ENCODE results near the gene FAM153A. TPM values are rescaled to one million over a fixed set of nuclear protein-coding genes. Genes with fewer than 3 reads are reported as not detected.
"Not testable (repeated sequence)": the region's sequence is repeated elsewhere in the genome, so short reads cannot be mapped to it uniquely, and the experiment has no call there.

Gene FAM153A
- total and polyA plus RNA-seq, 9 of the 15 experiments (the other 6 are each of a cell fraction or from before 2014, with no cell fraction given), result 0.01 to 0.21 (median 0.13) TPM; not detected in 6

DNA sequence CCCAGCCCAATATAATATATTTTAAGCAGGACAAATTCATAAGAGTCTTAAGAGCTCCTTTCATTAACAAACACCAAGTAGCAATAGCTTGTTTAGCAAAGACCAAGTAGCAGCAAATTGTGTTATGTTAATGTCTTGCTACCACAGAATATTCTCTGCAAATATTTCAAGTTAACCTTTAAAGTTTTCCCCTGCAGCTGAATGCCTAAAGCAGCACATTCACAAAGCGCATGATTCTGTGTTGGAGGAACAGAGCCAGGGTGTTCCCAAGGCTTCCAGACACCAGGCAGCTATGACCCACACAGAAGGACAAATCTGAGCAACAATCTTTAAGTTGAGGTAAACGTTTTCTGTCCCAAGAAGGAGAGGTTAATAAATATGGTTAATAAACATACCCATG, 42.1 kb upstream of the FAM153A start:
- CTCF ChIA-PET (ENCODE audit: low intra/inter-chr PET ratio); DNase-seq (ENCODE audit: extremely low read depth in 1 of 4, low spot score in 3 of 4); BruUV-seq (replicated peaks); H4K20me1 ChIP-seq (replicated peaks; ENCODE audit: control insufficient read depth, insufficient read depth, low read length); H3K9me3 ChIP-seq (replicated peaks; ENCODE audit: control insufficient read depth, insufficient read depth, low read depth, low read length); H3K4me2 ChIP-seq (ENCODE audit: insufficient read depth, low read length); H3K4me3 ChIP-seq; intact Hi-C loops (cut with micrococcal nuclease); H3K27ac ChIP-seq (ENCODE audit: extremely low read depth, low read depth, low read length); in situ Hi-C loops (cut with MboI); H3K36me3 ChIP-seq (ENCODE audit: control insufficient read depth, insufficient read depth, low read length); H2AFZ ChIP-seq (ENCODE audit: low read depth, low read length); H3K9ac ChIP-seq (ENCODE audit: insufficient read depth in 1 of 2, low read depth in 2 of 2, low read length in 2 of 2); POLR2A ChIA-PET; H3K4me1 ChIP-seq (replicated peaks in 1 of 2; ENCODE audit: control insufficient read depth in 2 of 2, insufficient read depth in 2 of 2, low read length in 2 of 2); H3K27me3 ChIP-seq (ENCODE audit: control insufficient read depth in 2 of 2, insufficient read depth in 2 of 2, low read length in 2 of 2); ATAC-seq; H3K9me1 ChIP-seq (ENCODE audit: control insufficient read depth, insufficient read depth, low read length); H3K79me2 ChIP-seq (ENCODE audit: control insufficient read depth, insufficient read depth, low read length); FAIRE-seq: not testable (repeated sequence)
- no CpG with 5 or more reads among the region's 2 CpGs for WGBS (ENCODE audit: insufficient coverage, low coverage, missing lambda C conversion rate)

DNA sequence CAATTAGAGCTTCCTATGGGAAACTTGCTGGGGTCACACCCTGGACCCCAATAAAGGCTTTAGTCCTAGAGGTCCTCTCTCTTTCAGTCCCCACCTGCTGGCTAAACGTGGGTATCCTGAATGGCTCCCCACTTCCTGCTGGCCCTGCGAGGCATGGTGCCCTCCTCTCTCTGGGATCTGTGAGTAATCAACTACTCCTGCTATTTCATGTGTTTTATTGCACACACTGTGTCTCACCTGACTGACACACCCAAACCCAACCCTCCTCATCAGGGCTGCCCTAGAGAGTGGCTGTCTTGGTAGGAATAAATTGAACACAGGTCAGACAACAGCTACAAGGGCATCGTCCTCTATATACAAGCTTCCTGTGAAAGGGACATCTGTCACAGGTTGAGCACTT, 39.8 kb upstream of the FAM153A start:
- ATAC-seq; H3K4me3 ChIP-seq; in situ Hi-C loops (cut with MboI); H3K36me3 ChIP-seq (ENCODE audit: control insufficient read depth, insufficient read depth, low read length); FAIRE-seq; H3K79me2 ChIP-seq (ENCODE audit: control insufficient read depth, insufficient read depth, low read length); CTCF ChIA-PET (ENCODE audit: low intra/inter-chr PET ratio); H2AFZ ChIP-seq (ENCODE audit: low read depth, low read length); intact Hi-C loops (cut with micrococcal nuclease); H3K9me3 ChIP-seq (replicated peaks; ENCODE audit: control insufficient read depth, insufficient read depth, low read depth, low read length); H3K9me1 ChIP-seq (ENCODE audit: control insufficient read depth, insufficient read depth, low read length); POLR2A ChIA-PET; H3K4me2 ChIP-seq (ENCODE audit: insufficient read depth, low read length); DNase-seq (ENCODE audit: extremely low read depth in 1 of 4, low spot score in 3 of 4); H3K27me3 ChIP-seq (ENCODE audit: control insufficient read depth in 2 of 2, insufficient read depth in 2 of 2, low read length in 2 of 2); H3K4me1 ChIP-seq (replicated peaks in 1 of 2; ENCODE audit: control insufficient read depth in 2 of 2, insufficient read depth in 2 of 2, low read length in 2 of 2); H4K20me1 ChIP-seq (replicated peaks; ENCODE audit: control insufficient read depth, insufficient read depth, low read length); H3K27ac ChIP-seq (ENCODE audit: extremely low read depth, low read depth, low read length); BruUV-seq (replicated peaks); H3K9ac ChIP-seq (ENCODE audit: insufficient read depth in 1 of 2, low read depth in 2 of 2, low read length in 2 of 2): not testable (repeated sequence)
- WGBS (ENCODE audit: insufficient coverage, low coverage, missing lambda C conversion rate), result no CpG with 5 or more reads among the region's 3 CpGs

DNA sequence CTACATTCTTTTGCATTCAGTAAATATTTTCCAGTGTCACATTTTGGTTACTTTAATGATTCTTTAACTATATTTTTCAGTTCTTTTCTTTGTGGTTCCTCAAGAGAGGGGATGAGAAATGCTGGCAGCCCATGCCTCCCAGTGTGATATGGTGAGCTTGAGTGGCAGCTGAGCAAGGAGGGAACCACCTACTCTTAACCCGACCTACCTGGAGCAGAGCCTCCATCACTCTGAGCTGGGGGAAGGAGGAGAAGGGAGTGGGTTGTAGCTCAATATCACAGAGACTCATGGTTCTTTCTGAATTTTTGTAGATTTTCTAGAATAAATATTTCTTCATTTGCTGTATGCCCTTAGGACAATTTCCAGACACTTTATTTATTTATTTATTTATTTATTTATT, 37.0 kb upstream of the FAM153A start:
- H3K9me3 ChIP-seq (replicated peaks; ENCODE audit: control insufficient read depth, insufficient read depth, low read depth, low read length); BruUV-seq (replicated peaks); H3K27ac ChIP-seq (ENCODE audit: extremely low read depth, low read depth, low read length); H3K79me2 ChIP-seq (ENCODE audit: control insufficient read depth, insufficient read depth, low read length); in situ Hi-C loops (cut with MboI); FAIRE-seq; POLR2A ChIA-PET; H3K4me1 ChIP-seq (replicated peaks in 1 of 2; ENCODE audit: control insufficient read depth in 2 of 2, insufficient read depth in 2 of 2, low read length in 2 of 2); CTCF ChIA-PET (ENCODE audit: low intra/inter-chr PET ratio); H3K9ac ChIP-seq (ENCODE audit: insufficient read depth in 1 of 2, low read depth in 2 of 2, low read length in 2 of 2); H4K20me1 ChIP-seq (replicated peaks; ENCODE audit: control insufficient read depth, insufficient read depth, low read length); ATAC-seq; H3K4me2 ChIP-seq (ENCODE audit: insufficient read depth, low read length); H3K4me3 ChIP-seq; intact Hi-C loops (cut with micrococcal nuclease); H2AFZ ChIP-seq (ENCODE audit: low read depth, low read length); H3K9me1 ChIP-seq (ENCODE audit: control insufficient read depth, insufficient read depth, low read length); H3K36me3 ChIP-seq (ENCODE audit: control insufficient read depth, insufficient read depth, low read length); H3K27me3 ChIP-seq (ENCODE audit: control insufficient read depth in 2 of 2, insufficient read depth in 2 of 2, low read length in 2 of 2); DNase-seq (ENCODE audit: extremely low read depth in 1 of 4, low spot score in 3 of 4): not testable (repeated sequence)
- WGBS (ENCODE audit: insufficient coverage, low coverage, missing lambda C conversion rate), result no CpG with 5 or more reads among the region's 1 CpG

DNA sequence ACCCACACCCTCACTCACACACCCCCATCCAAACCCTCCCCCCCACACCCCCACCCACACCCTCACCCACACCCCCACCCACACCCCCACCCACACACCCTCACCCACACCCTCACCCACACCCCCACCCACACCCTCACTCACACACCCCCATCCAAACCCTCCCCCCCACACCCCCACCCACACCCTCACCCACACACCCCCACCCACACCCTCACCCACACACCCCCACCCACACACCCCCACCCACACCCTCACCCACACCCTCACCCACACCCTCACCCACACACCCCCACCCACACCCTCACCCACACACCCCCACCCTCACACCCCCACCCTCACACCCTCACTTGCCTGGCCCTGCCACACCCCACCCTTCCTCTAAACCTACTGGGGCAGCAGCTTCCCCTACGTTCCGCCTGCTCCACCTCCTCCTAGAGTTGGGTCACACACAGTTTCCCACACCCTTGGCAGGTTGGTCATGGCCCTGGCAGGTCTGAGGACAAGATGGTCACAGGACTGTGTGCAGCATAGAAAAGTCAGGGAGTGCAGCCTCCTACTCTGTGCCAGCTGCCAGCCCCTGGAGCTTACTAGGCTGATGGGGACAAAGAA, 30.2 kb upstream of the FAM153A start:
- H3K27ac ChIP-seq (ENCODE audit: extremely low read depth, low read depth, low read length); BruUV-seq (replicated peaks); H3K9me3 ChIP-seq (replicated peaks; ENCODE audit: control insufficient read depth, insufficient read depth, low read depth, low read length); CTCF ChIA-PET (ENCODE audit: low intra/inter-chr PET ratio); H3K9ac ChIP-seq (ENCODE audit: insufficient read depth in 1 of 2, low read depth in 2 of 2, low read length in 2 of 2); H3K4me1 ChIP-seq (replicated peaks in 1 of 2; ENCODE audit: control insufficient read depth in 2 of 2, insufficient read depth in 2 of 2, low read length in 2 of 2); DNase-seq (ENCODE audit: extremely low read depth in 1 of 4, low spot score in 3 of 4); FAIRE-seq; H3K9me1 ChIP-seq (ENCODE audit: control insufficient read depth, insufficient read depth, low read length); H4K20me1 ChIP-seq (replicated peaks; ENCODE audit: control insufficient read depth, insufficient read depth, low read length); H3K79me2 ChIP-seq (ENCODE audit: control insufficient read depth, insufficient read depth, low read length); ATAC-seq; intact Hi-C loops (cut with micrococcal nuclease); H3K36me3 ChIP-seq (ENCODE audit: control insufficient read depth, insufficient read depth, low read length); POLR2A ChIA-PET; H3K27me3 ChIP-seq (ENCODE audit: control insufficient read depth in 2 of 2, insufficient read depth in 2 of 2, low read length in 2 of 2); H3K4me3 ChIP-seq; H2AFZ ChIP-seq (ENCODE audit: low read depth, low read length); in situ Hi-C loops (cut with MboI); H3K4me2 ChIP-seq (ENCODE audit: insufficient read depth, low read length): not testable (repeated sequence)
- WGBS (ENCODE audit: insufficient coverage, low coverage, missing lambda C conversion rate), result no CpG with 5 or more reads among the region's 2 CpGs

Measured in K562 (cell line).